Measurements from ENCODE around the gene KRT32.

KRT32 gene

DNA sequence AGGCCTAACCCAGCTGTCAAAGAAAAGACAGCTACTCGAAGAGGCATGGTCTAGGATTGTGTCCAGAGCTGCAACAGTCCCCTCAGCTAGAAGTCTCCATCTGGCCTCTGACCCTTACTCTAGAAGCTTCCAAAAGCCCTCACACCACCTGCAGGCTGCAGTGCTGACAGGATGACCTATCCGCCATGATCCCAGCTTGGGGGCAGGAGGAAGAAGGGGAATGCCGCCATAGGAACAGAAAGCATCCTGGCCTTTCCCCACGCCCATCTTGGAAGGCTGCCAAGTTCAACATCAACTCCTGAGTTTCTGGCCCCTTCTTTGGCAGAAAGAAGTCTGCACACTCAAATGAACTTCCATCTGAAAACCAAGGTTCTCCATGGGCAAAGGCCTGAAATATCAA, 25.6 kb upstream of the KRT32 start:
- DNase-seq (ENCODE audit: low read depth, low spot score) = peak; percentile 85

GRCh38 chr17:41492351-41492750, 25.2 kb upstream of the KRT32 start:
- peak; percentile 26 for DNase-seq (ENCODE audit: low read depth, low spot score)

- no peak for DNase-seq (ENCODE audit: low read depth, low spot score)
These were observed 24.3 kb upstream of the KRT32 start for GRCh38 chr17:41491476-41491875.

DNA sequence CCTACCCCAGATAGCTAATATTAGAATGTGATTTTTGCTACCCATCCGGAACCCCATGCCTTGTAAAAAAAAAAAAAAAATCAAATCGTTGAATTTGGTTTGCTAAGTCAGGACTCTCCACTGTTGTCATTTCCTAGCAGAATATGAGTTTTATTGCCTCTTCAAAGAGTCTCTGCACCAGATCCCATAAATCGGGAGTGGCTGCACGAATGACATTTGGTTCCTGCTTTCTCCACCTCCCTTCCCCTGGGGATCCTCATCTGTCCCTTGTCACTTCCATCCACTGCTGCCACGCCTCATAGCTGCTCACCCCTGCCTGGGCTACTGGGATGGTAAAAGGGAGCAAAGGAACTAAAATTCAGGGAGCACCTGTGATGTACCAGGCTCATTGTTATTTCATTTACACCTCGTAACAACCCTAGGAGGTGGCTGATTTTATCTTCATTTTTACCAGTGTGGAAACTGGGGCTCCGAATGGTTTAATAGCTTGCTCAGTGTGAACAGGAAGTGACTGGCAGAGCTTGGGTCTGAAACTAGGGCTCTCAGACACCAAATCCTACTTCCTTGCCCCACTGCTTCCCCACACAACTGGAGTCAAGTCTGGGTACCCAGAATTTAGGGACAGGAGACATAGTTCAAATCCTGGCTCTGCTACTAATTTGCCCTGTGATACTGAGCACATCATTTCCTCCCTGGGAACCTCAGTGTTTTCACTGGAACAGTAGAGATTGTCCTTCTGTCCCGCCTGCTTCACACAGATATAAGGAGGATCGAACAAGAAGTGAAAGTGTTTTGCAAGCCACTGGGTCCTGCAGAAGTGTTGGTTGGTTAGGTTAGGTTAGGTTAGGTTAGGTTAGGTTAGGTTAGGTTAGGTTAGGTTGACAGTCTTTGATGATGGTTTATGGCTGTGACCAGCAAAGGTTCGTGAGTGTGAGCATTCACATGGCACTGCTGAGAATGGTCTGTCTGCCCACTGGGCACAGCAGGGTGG, 23.1 kb upstream of the KRT32 start:
- DNase-seq (ENCODE audit: low read depth, low spot score) = no peak

DNA sequence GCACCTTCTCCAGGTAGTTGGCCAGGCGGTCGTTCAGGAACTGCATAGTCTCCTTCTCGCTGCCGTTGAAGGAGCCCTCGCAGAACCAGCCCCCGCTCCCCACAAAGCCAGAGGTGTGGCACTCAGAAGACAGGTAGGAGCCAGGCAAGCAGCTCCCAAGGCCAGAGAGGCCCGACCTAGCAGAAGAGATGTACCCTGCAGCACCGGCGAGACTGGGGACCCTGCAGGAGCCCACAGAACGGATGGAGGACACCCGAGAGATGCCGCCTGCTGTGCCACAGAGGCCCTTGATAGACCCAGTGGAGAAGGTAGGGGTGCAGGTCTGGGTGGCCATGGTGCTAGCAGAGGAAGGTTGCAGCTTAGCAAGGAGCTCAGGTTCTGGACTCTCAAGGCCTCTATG, 22.3 kb upstream of the KRT32 start, which contains the start of gene KRT36:
TSS of gene KRT36 (minus strand) at position 380 of the 400 bp plus-strand sequence. CDS start at position 334, 46 bp downstream.
- DNase-seq (ENCODE audit: low read depth, low spot score) = no peak

- DNase-seq (ENCODE audit: low read depth, low spot score) = no peak
These were observed 19.8 kb upstream of the KRT32 start for GRCh38 chr17:41486809-41487530.

DNA sequence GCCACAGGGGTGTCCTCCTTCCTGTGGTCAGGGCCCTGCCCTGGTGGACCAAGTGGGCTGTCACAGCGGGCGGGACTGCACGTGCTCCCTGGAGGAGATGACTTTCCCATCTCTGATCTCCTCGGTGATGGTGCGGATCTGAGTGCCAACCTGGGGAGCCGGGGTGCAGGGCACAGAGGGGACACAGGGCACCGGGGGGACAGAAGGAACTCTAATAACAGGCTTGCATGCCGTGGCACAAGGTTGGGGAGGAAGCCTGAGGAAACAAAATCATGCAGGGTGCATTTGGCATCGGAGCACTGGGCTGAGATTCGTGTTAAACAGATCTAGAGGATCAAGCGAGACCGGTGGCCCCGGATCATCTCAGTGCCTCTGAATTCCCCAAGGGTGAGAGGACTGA, 19.1 kb upstream of the KRT32 start:
- no peak for DNase-seq (ENCODE audit: low read depth, low spot score)

DNA sequence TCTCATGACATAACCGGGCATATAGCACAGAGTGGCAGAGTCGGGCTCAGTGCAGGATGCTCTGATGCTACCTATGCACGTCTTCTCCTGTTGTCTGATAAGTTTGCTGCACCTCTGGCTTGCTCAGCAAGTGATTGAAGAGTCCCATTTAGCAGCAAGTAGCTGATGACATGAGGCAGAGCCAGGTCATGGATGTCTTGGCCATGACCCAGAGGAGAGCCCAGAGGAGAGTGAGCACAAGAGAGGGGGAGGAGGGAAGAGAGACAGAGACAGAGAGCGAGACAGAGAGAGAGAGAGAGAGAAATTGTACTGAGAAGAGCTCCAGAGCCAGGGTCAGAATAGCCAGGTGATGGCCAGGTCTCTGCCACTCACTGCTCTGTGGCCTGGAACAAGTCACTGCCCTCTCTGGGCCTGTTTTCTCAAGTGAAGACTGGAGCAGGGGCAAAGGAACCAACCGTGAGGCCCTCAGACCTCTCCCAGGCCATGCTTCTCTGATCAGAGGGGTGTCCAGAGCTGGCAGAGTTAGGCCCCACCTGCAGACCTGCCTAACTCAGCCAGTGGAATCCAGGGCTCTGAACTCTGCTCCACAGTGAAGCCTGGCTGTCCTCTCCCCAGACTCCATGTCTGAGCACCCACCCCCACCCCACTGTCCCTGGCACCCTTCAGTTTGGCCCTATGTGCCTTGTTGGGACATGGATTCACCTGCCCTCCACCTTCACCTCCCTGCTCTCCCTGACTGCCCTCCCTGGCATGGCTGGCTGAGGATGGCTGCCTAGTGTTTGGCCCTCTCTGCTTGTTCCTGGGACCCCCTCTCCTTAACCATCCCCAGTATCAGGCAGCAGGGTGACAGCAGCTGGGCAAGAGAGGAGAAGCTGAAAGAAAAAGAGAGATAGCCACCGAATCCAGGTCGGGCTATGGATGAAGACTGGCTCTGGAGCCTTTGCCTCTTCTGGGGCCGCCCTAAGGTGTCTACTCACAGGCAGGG, 18.0 kb upstream of the KRT32 start:
- no peak for DNase-seq (ENCODE audit: low read depth, low spot score)

GRCh38 chr17:41483991-41484826, 17.0 kb upstream of the KRT32 start:
- DNase-seq (ENCODE audit: low read depth, low spot score) = no peak

DNA sequence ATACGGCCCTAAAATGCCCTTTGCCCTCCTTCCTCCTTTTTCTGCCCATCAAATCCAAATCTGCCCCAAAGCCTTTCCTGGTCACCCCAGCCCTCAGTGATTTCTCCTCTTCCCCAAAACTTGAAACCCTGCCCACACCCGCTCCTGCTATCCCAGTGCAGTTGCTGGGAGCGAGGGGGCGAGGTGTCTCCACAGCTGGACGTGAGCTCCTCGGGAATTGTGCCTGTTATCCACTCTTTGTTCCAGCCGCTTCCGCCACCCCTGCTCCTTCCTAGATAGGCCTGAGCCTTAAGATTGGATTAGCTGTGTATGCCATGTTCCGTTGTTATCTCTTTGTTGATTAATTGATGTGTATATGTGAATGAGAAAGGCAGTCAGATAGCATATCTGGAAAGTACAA, 16.3 kb upstream of the KRT32 start:
- DNase-seq (ENCODE audit: low read depth, low spot score) = no peak

GRCh38 chr17:41481036-41481435, 13.8 kb upstream of the KRT32 start, which contains the start of gene KRT35:
TSS of gene KRT35 (minus strand) at chr17:41481151. CDS start at chr17:41481097, 54 bp downstream.
- DNase-seq (ENCODE audit: low read depth, low spot score) = no peak

GRCh38 chr17:41480581-41480980, 13.4 kb upstream of the KRT32 start:
- no peak for DNase-seq (ENCODE audit: low read depth, low spot score)

GRCh38 chr17:41480136-41480535, 12.9 kb upstream of the KRT32 start:
- no peak for DNase-seq (ENCODE audit: low read depth, low spot score)

- no peak for DNase-seq (ENCODE audit: low read depth, low spot score)
These were observed 11.1 kb upstream of the KRT32 start for GRCh38 chr17:41478237-41478636.

DNA sequence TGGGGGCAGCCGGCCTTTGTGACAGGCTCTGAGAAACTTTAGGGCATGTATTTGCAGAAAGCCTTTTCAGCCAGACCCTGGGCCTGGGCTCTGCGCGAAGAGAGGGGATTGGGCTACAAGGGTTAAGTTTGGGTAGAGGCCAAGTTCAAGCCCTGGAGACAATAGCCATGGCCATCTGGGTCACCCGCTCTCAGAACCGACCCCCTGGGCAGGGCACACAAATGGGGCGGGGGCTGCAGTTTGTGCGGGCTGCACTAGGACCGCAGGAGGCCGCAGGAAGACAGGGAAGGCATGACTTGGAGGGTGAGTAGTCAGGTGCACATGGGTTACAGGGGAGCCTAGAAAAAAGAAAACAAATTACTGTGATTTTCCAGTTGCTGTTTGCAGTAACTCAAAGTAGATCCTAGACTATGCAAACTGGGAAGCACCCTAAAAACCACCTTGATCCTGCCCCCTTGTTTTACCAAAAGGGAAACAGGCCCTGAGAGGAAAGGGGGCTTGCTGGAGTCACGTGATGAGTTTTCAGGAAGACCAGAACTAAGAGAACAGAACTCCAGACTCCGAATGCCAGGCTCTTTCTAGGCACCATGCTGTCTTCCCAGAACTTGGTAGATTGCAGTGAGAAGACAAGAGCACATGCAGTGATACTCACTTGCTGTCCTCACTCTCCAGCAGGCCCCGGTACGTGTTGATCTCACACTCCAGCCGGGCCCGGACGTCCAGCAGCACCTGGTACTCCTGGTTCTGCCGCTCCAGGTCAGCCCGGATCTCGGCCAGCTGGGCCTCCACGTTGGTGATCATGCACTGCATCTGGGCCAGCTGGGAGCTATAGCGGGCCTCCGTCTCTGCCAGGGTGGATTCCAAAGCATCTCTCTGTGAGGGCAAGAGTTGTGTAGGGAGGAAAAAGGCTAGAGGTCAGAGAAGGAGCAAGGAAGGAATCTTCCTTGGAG, 10.0 kb upstream of the KRT32 start:
- no peak for DNase-seq (ENCODE audit: low read depth, low spot score)

DNA sequence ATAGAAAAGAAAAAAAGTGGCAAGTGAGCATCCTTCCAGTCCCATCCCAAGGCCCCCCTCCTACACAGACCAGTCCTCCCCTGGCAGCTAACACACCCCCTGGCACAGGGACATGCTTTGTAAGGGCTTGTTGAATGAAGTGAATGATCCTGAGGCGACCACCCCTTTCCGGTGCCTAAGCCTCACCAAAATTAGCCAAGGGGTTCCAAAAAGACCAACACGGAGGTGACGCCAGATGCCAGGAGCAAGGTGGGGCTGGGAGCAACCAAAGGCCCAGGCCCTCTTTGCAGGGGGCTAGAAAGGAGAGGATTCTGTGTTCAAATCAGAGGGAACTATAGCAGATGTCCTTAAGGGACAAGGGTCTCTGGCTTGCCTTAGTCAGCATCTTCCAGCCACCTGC, 8.2 kb upstream of the KRT32 start:
- no peak for DNase-seq (ENCODE audit: low read depth, low spot score)

DNA sequence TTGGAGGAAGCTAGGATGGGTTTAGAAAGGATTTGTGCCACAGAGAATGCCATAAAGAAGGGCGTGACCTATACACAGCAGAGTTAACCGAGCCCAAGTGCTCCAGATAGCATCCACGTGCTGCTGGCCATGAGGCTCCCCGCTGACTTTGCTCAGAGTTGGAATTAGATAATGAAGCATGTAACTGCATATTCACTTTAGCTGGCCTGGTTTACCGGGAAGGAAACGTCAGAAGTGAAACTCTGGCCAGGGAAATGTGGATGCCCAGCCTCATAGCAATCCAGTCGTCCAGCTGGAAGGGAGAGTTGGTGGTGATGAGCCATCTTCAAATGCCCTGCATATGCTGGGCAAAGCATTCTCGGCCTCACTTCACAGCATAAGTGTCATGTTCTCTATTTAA, 7.7 kb upstream of the KRT32 start:
- no peak for DNase-seq (ENCODE audit: low read depth, low spot score)

- no peak for DNase-seq (ENCODE audit: low read depth, low spot score)
These were observed 1.2 kb upstream of the KRT32 start for GRCh38 chr17:41468346-41468745.

GRCh38 chr17:41467561-41467960, 375 bp upstream of the KRT32 start:
- no peak for DNase-seq (ENCODE audit: low read depth, low spot score)
